ES-I3 (cell line): Measurements from ENCODE around the gene CEP85L.

Source experiments
- H3K36me3 ChIP-seq: 2 replicates; pipeline ENCODE4 v1.6.1; 2013; ENCODE audit warnings: mild to moderate bottlenecking, low read length, control low read depth, moderate library complexity; ENCODE audit not compliant: insufficient read depth
- H3K4me1 ChIP-seq: 2 replicates; pipeline ENCODE4 v1.6.1; 2013; ENCODE audit warnings: mild to moderate bottlenecking, control low read depth, low read length; ENCODE audit not compliant: insufficient read depth
- H3K9ac ChIP-seq: 2 replicates; pipeline ENCODE4 v1.6.1; 2013; ENCODE audit warnings: low read depth, mild to moderate bottlenecking, low read length, moderate library complexity
- H3K9me3 ChIP-seq: 2 replicates; pipeline ENCODE4 v1.6.1; 2013; ENCODE audit warnings: mild to moderate bottlenecking, low read length, moderate library complexity; ENCODE audit not compliant: control insufficient read depth, insufficient read depth

Gene CEP85L

GRCh38 chr6:118536478-118536877 lies 114.9 kb downstream of the CEP85L start:
- H3K9ac ChIP-seq: no peak overlapping the region
- H3K4me1 ChIP-seq: no peaks in the 10 kb centered on the region
- no peaks in the 10 kb centered on the region for H3K9me3 ChIP-seq
- no peaks in the 10 kb centered on the region; the same call in 1 of the 2 replicates for H3K36me3 ChIP-seq

GRCh38 chr6:118535176-118535844 lies 116.1 kb downstream of the CEP85L start:
- Histone ChIP-seq H3K36me3 (no peaks in the 10 kb centered on the region; the same call in 1 of the 2 replicates), H3K4me1 (no peaks in the 10 kb centered on the region), H3K9me3 (0 out of 2 replicates have a peak, but pooled peaks cover 4% of the 10 kb centered on the region), H3K9ac (no peak overlapping the region)

- no peaks in the 10 kb centered on the region; the same call in 1 of the 2 replicates for H3K36me3 ChIP-seq
- H3K9me3 ChIP-seq: 0 out of 2 replicates have a peak, but pooled peaks cover 4% of the 10 kb centered on the region
- H3K4me1 ChIP-seq: no peaks in the 10 kb centered on the region
- H3K9ac ChIP-seq: no peak overlapping the region
Observed at GRCh38 chr6:118530942-118531341, 120.4 kb downstream of the CEP85L start.

- Histone ChIP-seq H3K4me1 (peaks cover 6% of the 10 kb centered on the region; the same call in 1 of the 2 replicates), H3K9ac (no peak overlapping the region), H3K36me3 (no peaks in the 10 kb centered on the region; the same call in 1 of the 2 replicates), H3K9me3 (0 out of 2 replicates have a peak, but pooled peaks cover 4% of the 10 kb centered on the region)
Observed at GRCh38 chr6:118529756-118530155, 121.6 kb downstream of the CEP85L start.

GRCh38 chr6:118528129-118528528 lies 123.3 kb downstream of the CEP85L start:
- H3K4me1 ChIP-seq: peaks cover 8% of the 10 kb centered on the region; the same call in 1 of the 2 replicates
- H3K36me3 ChIP-seq: no peaks in the 10 kb centered on the region; the same call in 1 of the 2 replicates
- 0 out of 2 replicates have a peak, but pooled peaks cover 4% of the 10 kb centered on the region for H3K9me3 ChIP-seq
- no peak overlapping the region for H3K9ac ChIP-seq

GRCh38 chr6:118525913-118526780 lies 125.2 kb downstream of the CEP85L start:
- H3K9me3 ChIP-seq: 0 out of 2 replicates have a peak, but pooled peaks cover 2% of the 10 kb centered on the region

GRCh38 chr6:118524686-118525085 lies 126.7 kb downstream of the CEP85L start:
- H3K9me3 ChIP-seq: no peaks in the 10 kb centered on the region
- H3K4me1 ChIP-seq: peaks cover 8% of the 10 kb centered on the region; the same call in 1 of the 2 replicates
- H3K36me3 ChIP-seq: no peaks in the 10 kb centered on the region
- H3K9ac ChIP-seq: no peak overlapping the region; the same call in 1 of the 2 replicates

More at GRCh38 chr6:118525913-118526780, 125.2 kb downstream of the CEP85L start:
- no peaks in the 10 kb centered on the region for H3K36me3 ChIP-seq
- H3K4me1 ChIP-seq: peaks cover 8% of the 10 kb centered on the region; the same call in 1 of the 2 replicates
- H3K9ac ChIP-seq: no peak overlapping the region

- Histone ChIP-seq H3K4me1 (peaks cover 8% of the 10 kb centered on the region; the same call in 1 of the 2 replicates), H3K9ac (no peak overlapping the region), H3K9me3 (no peaks in the 10 kb centered on the region), H3K36me3 (no peaks in the 10 kb centered on the region)
Observed at GRCh38 chr6:118523216-118523615, 128.2 kb downstream of the CEP85L start.

GRCh38 chr6:118522422-118522821 lies 129.0 kb downstream of the CEP85L start:
- H3K4me1 ChIP-seq: peaks cover 8% of the 10 kb centered on the region; the same call in 1 of the 2 replicates
- no peaks in the 10 kb centered on the region for H3K9me3 ChIP-seq
- H3K9ac ChIP-seq: no peak overlapping the region
- H3K36me3 ChIP-seq: no peaks in the 10 kb centered on the region

- H3K9me3 ChIP-seq: no peaks in the 10 kb centered on the region
- no peaks in the 10 kb centered on the region for H3K4me1 ChIP-seq
- H3K9ac ChIP-seq: no peak overlapping the region
- no peaks in the 10 kb centered on the region for H3K36me3 ChIP-seq
Observed at GRCh38 chr6:118514689-118515088, 136.7 kb downstream of the CEP85L start.

GRCh38 chr6:118511930-118512715 lies 139.3 kb downstream of the CEP85L start:
- H3K9me3 ChIP-seq: no peaks in the 10 kb centered on the region
- H3K36me3 ChIP-seq: no peaks in the 10 kb centered on the region
- H3K4me1 ChIP-seq: no peaks in the 10 kb centered on the region
- no peak overlapping the region for H3K9ac ChIP-seq

GRCh38 chr6:118509009-118509617 lies 142.3 kb downstream of the CEP85L start:
- H3K9me3 ChIP-seq: 0 out of 2 replicates have a peak, but pooled peaks cover 3% of the 10 kb centered on the region
- no peaks in the 10 kb centered on the region for H3K4me1 ChIP-seq
- H3K36me3 ChIP-seq: no peaks in the 10 kb centered on the region
- no peak overlapping the region for H3K9ac ChIP-seq

- Histone ChIP-seq H3K9ac (no peak overlapping the region), H3K36me3 (no peaks in the 10 kb centered on the region), H3K9me3 (0 out of 2 replicates have a peak, but pooled peaks cover 3% of the 10 kb centered on the region), H3K4me1 (no peaks in the 10 kb centered on the region)
Observed at GRCh38 chr6:118507636-118508035, 143.8 kb downstream of the CEP85L start.
